ENCODE measurements around the gene R3HDM4. TPM values are rescaled to one million over a fixed set of nuclear protein-coding genes. Genes with fewer than 3 reads are reported as not detected.
A peak's percentile ranks its signal among the peaks of the same experiment; 100 is the strongest.

Gene R3HDM4
- total and polyA plus RNA-seq, 9 of the 15 experiments (the other 6 are each of a cell fraction or from before 2014, with no cell fraction given), result 3.2 to 154 (median 59.0) TPM

GRCh38 chr19:925087-925525 lies 12.1 kb upstream of the R3HDM4 start (continued):
- TF ChIP-seq RBM39 (optimal IDR thresholded peaks at IDR 0.05; ENCODE audit: low read depth, low read length) (no peak), KAT7 (CRISPR knock-in tag; IDR thresholded peaks at IDR 0.05; ENCODE audit: borderline replicate concordance) (no peak; the same call in 1 of the 2 replicates), GATAD2B (IDR thresholded peaks at IDR 0.05; ENCODE audit: borderline replicate concordance) (peak; percentile 41; the same call in 1 of the 2 replicates), SREBF1 (IDR thresholded peaks at IDR 0.05; ENCODE audit: borderline replicate concordance, low read depth, low read length) (no peak), HDAC2 (IDR thresholded peaks at IDR 0.05) (0 out of 2 replicates have a peak, but pooled peaks have one; percentile 64), KLF6 (CRISPR knock-in tag; IDR thresholded peaks at IDR 0.05; ENCODE audit: borderline replicate concordance) (no peak), NR2C1 (IDR thresholded peaks at IDR 0.05) (no peak), NR2C1 (tag; IDR thresholded peaks at IDR 0.05) (no peak), CHD4 (IDR thresholded peaks at IDR 0.05; ENCODE audit: insufficient read depth, insufficient replicate concordance, low read depth, low read length, poor library complexity, severe bottlenecking) (no peak), ZNF318 (IDR thresholded peaks at IDR 0.05; ENCODE audit: borderline replicate concordance in 1 of 2, low read depth in 1 of 2) (no peak), SREBF2 (CRISPR knock-in tag; IDR thresholded peaks at IDR 0.05) (no peak), HSF4 (CRISPR knock-in tag; IDR thresholded peaks at IDR 0.05; ENCODE audit: borderline replicate concordance) (no peak), EP300 (IDR thresholded peaks at IDR 0.05; ENCODE audit: low read length) (no peak), STAT5A (IDR thresholded peaks at IDR 0.05; ENCODE audit: borderline replicate concordance, low read length) (no peak), HDGF (IDR thresholded peaks at IDR 0.05) (no peak), RBM14 (IDR thresholded peaks at IDR 0.05; ENCODE audit: borderline replicate concordance, insufficient read depth, low read depth, low read length) (no peak)
- TF ChIP-seq, protein P1, sequence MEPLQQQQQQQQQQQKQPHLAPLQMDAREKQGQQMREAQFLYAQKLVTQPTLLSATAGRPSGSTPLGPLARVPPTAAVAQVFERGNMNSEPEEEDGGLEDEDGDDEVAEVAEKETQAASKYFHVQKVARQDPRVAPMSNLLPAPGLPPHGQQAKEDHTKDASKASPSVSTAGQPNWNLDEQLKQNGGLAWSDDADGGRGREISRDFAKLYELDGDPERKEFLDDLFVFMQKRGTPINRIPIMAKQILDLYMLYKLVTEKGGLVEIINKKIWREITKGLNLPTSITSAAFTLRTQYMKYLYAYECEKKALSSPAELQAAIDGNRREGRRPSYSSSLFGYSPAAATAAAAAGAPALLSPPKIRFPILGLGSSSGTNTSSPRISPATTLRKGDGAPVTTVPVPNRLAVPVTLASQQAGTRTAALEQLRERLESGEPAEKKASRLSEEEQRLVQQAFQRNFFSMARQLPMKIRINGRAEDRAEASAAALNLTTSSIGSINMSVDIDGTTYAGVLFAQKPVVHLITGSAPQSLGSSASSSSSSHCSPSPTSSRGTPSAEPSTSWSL (CRISPR knock-in tag; IDR thresholded peaks at IDR 0.05; ENCODE audit: borderline replicate concordance), result peak; percentile 81; the same call in 1 of the 2 replicates
- TF ChIP-seq, protein P2, sequence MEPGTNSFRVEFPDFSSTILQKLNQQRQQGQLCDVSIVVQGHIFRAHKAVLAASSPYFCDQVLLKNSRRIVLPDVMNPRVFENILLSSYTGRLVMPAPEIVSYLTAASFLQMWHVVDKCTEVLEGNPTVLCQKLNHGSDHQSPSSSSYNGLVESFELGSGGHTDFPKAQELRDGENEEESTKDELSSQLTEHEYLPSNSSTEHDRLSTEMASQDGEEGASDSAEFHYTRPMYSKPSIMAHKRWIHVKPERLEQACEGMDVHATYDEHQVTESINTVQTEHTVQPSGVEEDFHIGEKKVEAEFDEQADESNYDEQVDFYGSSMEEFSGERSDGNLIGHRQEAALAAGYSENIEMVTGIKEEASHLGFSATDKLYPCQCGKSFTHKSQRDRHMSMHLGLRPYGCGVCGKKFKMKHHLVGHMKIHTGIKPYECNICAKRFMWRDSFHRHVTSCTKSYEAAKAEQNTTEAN (CRISPR knock-in tag; IDR thresholded peaks at IDR 0.05), result no peak

All from K562 (cell line).